SH-SY5Y (cell line): ENCODE data around the gene FGF21.

ENCODE experiments used
- GATA2 ChIP-seq: IDR thresholded peaks from 2 replicates; pipeline ENCODE4 v1.6.1; 2011; ENCODE audit warnings: mild to moderate bottlenecking, low read depth, low read length
- GATA3 ChIP-seq: IDR thresholded peaks from 2 replicates; pipeline ENCODE4 v1.6.1; 2011; ENCODE audit warnings: low read depth, mild to moderate bottlenecking, low read length, moderate library complexity

Gene FGF21

DNA sequence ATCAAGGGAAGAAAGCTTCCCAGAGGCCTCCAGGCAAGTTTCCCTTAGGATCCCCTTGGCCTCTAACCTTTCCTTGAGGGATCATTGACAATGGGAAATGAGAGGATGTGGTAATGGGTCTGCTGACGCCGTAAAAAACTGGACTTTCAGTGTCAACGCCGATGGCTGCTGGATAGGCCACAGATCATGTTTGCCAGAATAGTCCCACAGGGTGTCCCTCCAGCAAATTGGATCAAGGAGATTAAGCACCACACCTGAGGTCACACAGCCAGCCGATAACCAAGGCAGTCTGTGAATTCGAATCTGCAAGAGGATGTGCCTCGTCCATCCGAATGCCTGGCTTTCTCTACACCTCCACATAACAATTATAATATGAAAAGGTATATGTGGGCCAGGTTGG, 37.9 kb downstream of the FGF21 start:
- TF ChIP-seq GATA3, result no peak
- TF ChIP-seq GATA2, result no peak

DNA sequence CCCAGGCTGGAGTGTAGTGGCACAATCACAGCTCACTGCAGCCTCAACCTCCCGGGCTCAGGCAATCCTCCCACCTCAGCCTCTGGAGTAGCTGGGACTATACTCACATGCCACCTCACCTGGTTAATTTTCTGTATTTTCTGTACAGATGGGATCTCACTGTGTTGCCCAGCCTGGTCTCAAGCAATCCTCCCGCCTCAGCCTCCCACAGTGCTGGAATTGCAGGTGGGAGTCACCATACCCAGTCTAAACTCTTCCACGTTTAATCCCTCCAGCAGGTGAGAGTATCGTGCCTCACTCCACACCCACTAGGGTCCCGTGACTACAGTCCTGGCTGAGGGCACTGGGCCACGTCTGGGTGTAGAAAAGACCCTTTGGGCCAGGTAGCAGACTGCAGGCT, 39.0 kb downstream of the FGF21 start:
- TF ChIP-seq GATA2 (no peak), GATA3 (no peak)

DNA sequence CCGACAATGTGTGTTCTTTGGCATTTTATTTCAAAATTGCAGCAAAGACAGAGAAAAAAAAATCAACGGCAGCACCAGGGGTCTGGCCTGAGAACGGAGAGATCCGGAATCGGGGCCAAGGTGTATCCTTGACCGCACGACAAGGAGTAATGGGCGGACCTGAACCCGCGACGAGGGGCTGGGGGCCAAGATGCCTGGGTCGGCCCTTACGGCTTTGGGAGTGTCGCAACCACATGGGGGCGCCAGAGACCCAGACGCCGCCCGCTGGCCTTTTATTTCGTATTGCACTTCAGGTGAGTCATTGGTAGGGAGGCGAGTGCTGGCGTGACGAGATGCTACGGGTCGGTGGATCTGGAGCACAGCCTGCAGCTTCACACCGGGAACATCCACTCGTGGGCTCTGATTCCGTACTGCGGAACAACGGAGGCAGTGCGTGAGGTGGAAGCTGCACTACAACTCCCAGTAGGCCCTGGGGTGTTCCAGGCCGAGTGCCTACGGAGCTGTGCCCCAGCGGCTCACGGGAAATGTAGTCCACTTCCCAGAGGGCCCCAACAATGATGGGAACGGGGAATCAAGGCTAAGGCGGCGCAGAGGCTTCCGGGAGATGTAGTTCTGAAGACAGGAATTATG, 39.8 kb downstream of the FGF21 start:
- TF ChIP-seq GATA2, result no peak

DNA sequence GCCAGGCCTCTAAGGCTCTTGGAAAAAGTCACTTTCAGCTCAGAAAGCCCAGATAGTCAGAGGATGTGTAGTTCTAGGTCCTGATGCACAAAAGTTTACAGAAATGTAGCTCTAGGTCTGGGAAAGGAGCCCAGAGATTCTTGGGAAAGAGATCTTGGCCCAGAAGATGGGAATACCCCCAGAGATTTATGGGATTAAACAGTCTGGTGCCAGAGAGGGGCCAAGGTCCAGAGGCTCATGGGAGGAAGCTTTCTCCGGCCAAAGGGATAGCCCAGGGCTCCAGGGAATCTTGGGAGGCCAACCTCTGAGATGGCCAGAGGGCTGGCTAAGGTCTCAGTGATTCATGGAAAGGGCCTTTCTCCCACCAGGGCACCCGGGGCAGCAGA, 40.4 kb downstream of the FGF21 start:
- TF ChIP-seq GATA2, result no peak
- no peak for TF ChIP-seq GATA3

DNA sequence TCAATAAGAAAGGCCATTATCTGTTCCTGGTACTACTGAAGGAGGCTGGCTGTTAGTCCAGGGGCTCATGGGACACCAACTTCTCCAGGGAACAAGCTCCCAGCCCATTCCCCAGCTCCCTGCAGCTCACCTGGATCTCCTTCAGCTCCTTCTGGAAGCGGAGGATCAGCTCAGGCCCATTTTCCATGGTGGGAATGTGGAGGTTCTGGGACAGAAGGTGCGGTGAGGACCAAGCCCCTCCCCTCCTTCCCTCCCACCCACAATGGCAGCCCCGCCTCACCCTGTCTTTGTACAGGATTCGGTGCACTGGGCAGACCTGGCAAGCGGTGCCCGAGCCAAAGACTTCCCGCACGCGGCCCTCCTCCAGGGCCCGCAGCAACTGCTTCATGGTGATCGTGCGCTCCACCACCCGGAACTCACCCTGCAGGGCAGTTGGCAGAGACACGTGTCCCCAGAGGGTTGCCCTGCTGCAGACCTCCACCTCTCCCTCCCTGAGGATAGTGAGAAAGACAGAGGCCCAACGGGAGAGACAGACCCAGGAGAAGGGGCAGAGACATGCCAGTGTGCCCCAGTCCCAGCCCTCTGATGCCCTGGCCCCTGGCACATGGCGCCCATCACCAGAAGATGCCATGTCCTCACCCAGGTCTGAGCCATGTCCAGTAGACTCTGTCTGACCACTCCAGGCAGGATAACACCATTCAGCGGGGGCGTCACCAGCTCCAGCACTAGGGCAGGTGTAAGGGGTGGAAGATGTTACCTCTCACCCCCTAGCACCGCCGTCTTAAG, 41.2 kb downstream of the FGF21 start:
- TF ChIP-seq GATA3 (no peak), GATA2 (no peak)

DNA sequence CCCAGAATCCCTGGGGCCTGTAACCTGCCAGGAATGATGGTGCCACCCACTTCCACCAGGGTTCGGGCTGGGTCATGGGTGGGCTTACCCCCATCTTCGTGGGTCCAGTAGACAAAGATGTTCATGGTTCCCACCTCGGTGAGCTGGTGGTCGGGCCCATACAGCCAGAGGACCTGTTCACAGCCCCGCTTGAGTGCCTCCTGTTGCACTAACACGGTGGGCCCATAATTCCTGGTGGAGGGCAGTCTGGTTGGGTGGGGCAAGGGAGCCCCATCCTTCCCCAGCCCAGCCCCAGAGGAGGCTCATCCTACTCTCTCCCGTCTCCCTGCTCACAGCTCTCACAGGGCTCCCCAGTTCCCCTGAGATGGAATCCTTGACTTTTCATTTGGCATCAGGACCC, 41.8 kb downstream of the FGF21 start:
- TF ChIP-seq GATA2 (no peak), GATA3 (no peak)

GRCh38 chr19:48798937-48799336, 43.6 kb downstream of the FGF21 start:
- TF ChIP-seq GATA3 (no peak), GATA2 (no peak)

GRCh38 chr19:48799358-48800300, 44.3 kb downstream of the FGF21 start:
- TF ChIP-seq GATA2 (no peak), GATA3 (no peak)

DNA sequence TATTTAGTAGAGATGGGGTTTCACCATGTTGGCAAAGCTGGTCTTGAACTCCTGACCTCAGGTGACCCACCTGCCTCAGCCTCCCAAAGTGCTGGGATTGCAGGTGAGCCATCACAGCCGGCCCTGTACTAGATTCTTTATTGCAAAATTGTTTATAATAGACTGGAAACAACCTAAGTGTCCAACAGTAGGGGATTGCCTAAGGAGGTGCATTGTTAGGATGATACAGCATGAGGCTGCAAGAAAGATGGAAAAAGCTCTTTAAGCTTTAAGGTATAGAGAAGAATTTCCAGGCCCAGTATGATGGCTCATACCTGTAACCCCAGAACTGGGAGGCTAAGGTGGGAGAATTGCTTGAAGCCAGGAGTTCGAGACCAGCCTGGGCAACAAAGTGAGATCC, 47.3 kb downstream of the FGF21 start:
- TF ChIP-seq GATA3, result no peak
- no peak for TF ChIP-seq GATA2

GRCh38 chr19:48804496-48804895, 49.2 kb downstream of the FGF21 start:
- TF ChIP-seq GATA2, result no peak
- no peak for TF ChIP-seq GATA3

DNA sequence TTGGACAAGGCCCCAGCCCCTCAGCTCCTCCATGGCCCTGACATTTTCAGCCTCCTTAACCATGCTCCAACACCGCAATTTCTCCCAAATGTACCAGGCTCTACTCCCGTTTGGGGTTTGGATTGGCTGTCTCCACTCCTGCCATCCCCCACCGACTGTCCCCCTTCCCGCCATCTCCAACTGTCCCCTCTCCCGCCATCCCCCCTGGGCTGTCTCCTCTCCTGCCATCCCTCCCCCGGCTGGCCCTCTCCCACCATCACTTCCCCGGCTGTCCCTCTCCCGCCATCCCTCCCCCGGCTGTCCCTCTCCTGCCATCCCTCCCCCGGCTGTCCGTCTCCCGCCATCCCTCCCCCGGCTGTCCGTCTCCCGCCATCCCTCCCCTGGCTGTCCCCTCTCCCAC, 50.1 kb downstream of the FGF21 start:
- TF ChIP-seq GATA3 (no peak), GATA2 (no peak)

GRCh38 chr19:48806518-48806817, 51.1 kb downstream of the FGF21 start:
- TF ChIP-seq GATA3 (no peak), GATA2 (no peak)

DNA sequence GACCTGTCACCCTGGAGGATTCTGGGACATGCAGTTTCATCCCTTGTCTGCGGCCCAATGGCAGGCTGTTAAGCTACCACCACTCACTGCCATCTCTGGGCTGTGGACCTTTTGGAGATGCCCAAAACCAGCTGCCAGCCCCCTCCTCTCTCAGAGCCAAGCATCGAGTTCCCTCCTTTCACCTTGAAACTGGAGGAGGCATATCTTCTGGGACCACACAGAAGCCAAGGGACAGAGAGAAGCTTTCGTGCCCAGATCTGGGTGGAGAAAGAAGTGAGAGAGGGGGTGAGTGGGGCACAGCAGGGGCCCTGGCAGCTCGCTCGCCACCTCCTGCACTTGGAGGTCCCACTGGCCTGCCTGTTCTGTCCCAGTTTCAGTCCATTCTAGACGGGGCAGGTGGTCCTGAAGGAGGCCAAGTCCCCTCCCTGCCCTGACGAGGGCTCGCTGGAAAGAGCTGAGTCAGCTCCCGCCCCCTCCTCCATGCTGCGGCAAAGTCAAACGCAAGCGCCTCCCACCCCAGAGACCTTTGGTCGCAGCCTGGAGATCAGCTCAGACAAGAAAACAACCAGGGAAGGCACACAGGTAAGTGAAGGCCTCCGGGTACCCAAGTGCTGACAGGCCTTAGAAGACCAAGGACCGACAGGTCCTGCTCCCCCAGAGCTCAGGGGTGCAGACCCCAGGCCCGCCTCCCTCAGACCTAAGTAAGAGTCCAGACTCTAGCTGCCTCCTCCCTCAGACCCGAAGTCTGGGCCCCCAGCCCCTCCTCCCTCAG, 51.7 kb downstream of the FGF21 start:
- no peak for TF ChIP-seq GATA2
- TF ChIP-seq GATA3, result no peak

- no peak for TF ChIP-seq GATA3
Observed at GRCh38 chr19:48807590-48808308, 52.4 kb downstream of the FGF21 start.
